22Rv1 (cell line): ENCODE data around the gene SPECC1.

Experiments
- CTCF ChIP-seq: fragments of 450-650 bp; IDR thresholded peaks from 2 replicates; pipeline ENCODE4 v1.5.1; 2017; ENCODE audit warnings: mild to moderate bottlenecking
- ZFX ChIP-seq: fragments of 450-650 bp; IDR thresholded peaks from 2 replicates; pipeline ENCODE4 v1.6.1; 2017; ENCODE audit warnings: antibody characterized with exemption, borderline replicate concordance

DNA sequence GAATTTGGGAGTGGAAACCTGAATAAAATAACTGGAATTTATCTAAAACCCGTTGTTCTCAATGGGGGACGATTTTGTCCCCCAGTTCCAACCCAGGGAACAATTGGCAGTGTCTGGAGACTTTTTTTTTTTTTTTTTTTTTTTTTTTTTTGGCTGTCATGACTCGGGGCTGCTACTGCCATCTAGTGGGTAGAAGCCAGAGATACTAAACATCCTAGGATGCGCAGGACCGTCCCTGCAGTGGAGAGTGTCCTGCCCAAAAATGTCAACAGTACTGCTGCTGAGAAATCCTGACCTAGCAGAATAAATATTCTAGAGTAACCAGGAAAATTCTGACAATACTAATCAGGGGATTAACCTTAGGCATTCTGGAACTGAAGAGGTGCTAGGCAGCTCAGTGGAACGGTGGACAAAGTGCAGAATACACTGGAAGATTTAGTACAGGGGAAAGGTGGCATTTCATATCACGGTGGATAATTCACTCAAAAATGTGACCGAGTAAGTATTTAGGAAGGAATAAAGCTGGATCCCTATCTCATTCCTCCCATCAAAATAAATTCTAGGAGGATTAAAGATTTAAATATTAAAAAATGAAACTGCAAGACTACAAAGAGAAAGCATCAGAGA is 107.6 kb downstream of the SPECC1 start:
- TF ChIP-seq CTCF: peak; percentile 88
- no peak for TF ChIP-seq ZFX
